ENCODE measurements around the gene C4BPA. TPM values are rescaled to one million over a fixed set of nuclear protein-coding genes. Genes with fewer than 3 reads are reported as not detected.
A peak's percentile ranks its signal among the peaks of the same experiment; 100 is the strongest.

The C4BPA gene
- total and polyA plus RNA-seq, 9 of the 15 experiments (the other 6 are each of a cell fraction or from before 2014, with no cell fraction given) = 0.04 to 0.22 (median 0.11) TPM; not detected in 3

- no peaks in the 10 kb centered on the region for H3K9me1 ChIP-seq (ENCODE audit: control insufficient read depth, insufficient read depth, low read length)
- ChIA-PET POLR2A (no interaction called here), CTCF (ENCODE audit: low intra/inter-chr PET ratio) (no interaction called here)
- intact Hi-C loops (cut with micrococcal nuclease) = no loop called here
- in situ Hi-C loops (cut with MboI) = no loop called here
- H3K9ac ChIP-seq (ENCODE audit: insufficient read depth in 1 of 2, low read depth in 2 of 2, low read length in 2 of 2) = no peak overlapping the region
- no peaks in the 10 kb centered on the region for H3K4me1 ChIP-seq (replicated peaks in 1 of 2; ENCODE audit: control insufficient read depth in 2 of 2, insufficient read depth in 2 of 2, low read length in 2 of 2)
- no peaks in the 10 kb centered on the region for H3K36me3 ChIP-seq (ENCODE audit: control insufficient read depth, insufficient read depth, low read length)
- BruUV-seq (replicated peaks) = no TSS peak
- H4K20me1 ChIP-seq (replicated peaks; ENCODE audit: control insufficient read depth, insufficient read depth, low read length) = no peaks in the 10 kb centered on the region
- WGBS (ENCODE audit: insufficient coverage, low coverage, missing lambda C conversion rate) = 31% methylated on average over 3 of the region's 3 CpGs
- no peaks in the 10 kb centered on the region for H3K27me3 ChIP-seq (ENCODE audit: control insufficient read depth in 2 of 2, insufficient read depth in 2 of 2, low read length in 2 of 2)
- H3K9me3 ChIP-seq (replicated peaks; ENCODE audit: control insufficient read depth, insufficient read depth, low read depth, low read length) = peaks cover 4% of the 10 kb centered on the region; the same call in 1 of the 2 replicates
- no peak overlapping the region for H3K4me2 ChIP-seq (ENCODE audit: insufficient read depth, low read length)
- H3K4me3 ChIP-seq = no peak overlapping the region
- TF ChIP-seq ZNF280B (CRISPR knock-in tag; IDR thresholded peaks at IDR 0.05) (no peak), HCFC1 (IDR thresholded peaks at IDR 0.05; ENCODE audit: low read depth, low read length) (no peak), GATAD2B (IDR thresholded peaks at IDR 0.05; ENCODE audit: borderline replicate concordance) (no peak), ZNF655 (CRISPR knock-in tag; IDR thresholded peaks at IDR 0.05) (no peak), LARP7 (IDR thresholded peaks at IDR 0.05) (no peak), RBBP5 (IDR thresholded peaks at IDR 0.05; ENCODE audit: borderline replicate concordance, insufficient read depth, low read length, poor library complexity, severe bottlenecking) (no peak), ZNF347 (CRISPR knock-in tag; IDR thresholded peaks at IDR 0.05; ENCODE audit: low read depth) (no peak), HMG20A (CRISPR knock-in tag; conservative IDR thresholded peaks at IDR 0.05) (no peak), RBM17 (IDR thresholded peaks at IDR 0.05; ENCODE audit: borderline replicate concordance, low read depth, low read length) (no peak), PKNOX1 (IDR thresholded peaks at IDR 0.05) (no peak), ZNF12 (CRISPR knock-in tag; IDR thresholded peaks at IDR 0.05) (no peak), MIER1 (IDR thresholded peaks at IDR 0.05; ENCODE audit: low read depth) (no peak)
- H3K79me2 ChIP-seq (ENCODE audit: control insufficient read depth, insufficient read depth, low read length) = no peaks in the 10 kb centered on the region
- ATAC-seq = no peak
- no peak for FAIRE-seq
- peak overlapping the region; percentile 29; the same call in 1 of the 2 replicates for H2AFZ ChIP-seq (ENCODE audit: low read depth, low read length)
- no peak for DNase-seq (ENCODE audit: extremely low read depth in 1 of 4, low spot score in 3 of 4)
- no peak overlapping the region for H3K27ac ChIP-seq (ENCODE audit: extremely low read depth, low read depth, low read length)
These were observed 20.4 kb downstream of the C4BPA start for GRCh38 chr1:207124389-207124788.

Data from K562 (cell line).